PC-3 (cell line): Measurements from ENCODE around the gene GNAI2. TPM values are rescaled to one million over a fixed set of nuclear protein-coding genes. Genes with fewer than 3 reads are reported as not detected.

ENCODE experiments used
- ATAC-seq: fragments of 200-7000 bp; cut with Tn5 transposase; 2 replicates; pipeline ENCODE4 v1.9.1; 2020; ENCODE audit warnings: mild to moderate bottlenecking, moderate library complexity
- BruUV-seq: library from RNA; stranded (reverse); fragments of 400-500 nt; replicated peaks from 2 replicates; lab custom pipeline; 2021; lab: Mats Ljungman, UMichigan
- CTCF ChIA-PET: fragments of 300-600 bp; sonication (Branson Sonifier 250); formaldehyde crosslinking; loops from one replicate; lab custom pipeline; 2022; ENCODE audit warnings: antibody characterized with exemption; lab: Charles Lee
- POLR2A ChIA-PET: fragments of 300-600 bp; sonication (Branson Sonifier 250); formaldehyde crosslinking; loops from one replicate; lab custom pipeline; 2022; ENCODE audit warnings: antibody characterized with exemption; ENCODE audit not compliant: unreplicated experiment; lab: Charles Lee
- DNase-seq: peaks from one replicate; pipeline ENCODE4 v3.0.0-alpha.2; 2015
- H2AFZ ChIP-seq: fragments of 300-600 bp; sonication (generic); 2 replicates; pipeline ENCODE4 v1.6.0; 2016; ENCODE audit warnings: antibody characterized with exemption, low read length
- H3F3A ChIP-seq: fragments of 300-600 bp; sonication (generic); one replicate; pipeline ENCODE4 v1.6.0; 2017; ENCODE audit warnings: antibody characterized with exemption, low read length, control low read depth, mild to moderate bottlenecking; ENCODE audit not compliant: unreplicated experiment
- H3K27ac ChIP-seq: fragments of 300-600 bp; sonication (generic); 2 replicates; pipeline ENCODE4 v1.5.1; 2016; ENCODE audit warnings: mild to moderate bottlenecking, low read length
- H3K27me3 ChIP-seq: fragments of 300-600 bp; sonication (generic); 2 replicates; pipeline ENCODE4 v1.6.1; 2016; ENCODE audit warnings: low read length, mixed read lengths
- H3K36me3 ChIP-seq: fragments of 300-600 bp; sonication (generic); 2 replicates; pipeline ENCODE4 v1.6.1; 2016; ENCODE audit warnings: low read depth, mixed run types, low read length, mixed read lengths
- H3K4me1 ChIP-seq: fragments of 300-600 bp; sonication (generic); 2 replicates; pipeline ENCODE4 v1.5.1; 2016; ENCODE audit warnings: low read length; ENCODE audit not compliant: insufficient read depth
- H3K4me2 ChIP-seq: fragments of 300-600 bp; sonication (generic); 2 replicates; pipeline ENCODE4 v1.6.0; 2016; ENCODE audit warnings: low read length
- H3K4me3 ChIP-seq: fragments of 300-600 bp; sonication (generic); 2 replicates; pipeline ENCODE4 v1.5.1; 2016; ENCODE audit warnings: mild to moderate bottlenecking, low read length, mixed read lengths
- H3K79me2 ChIP-seq: fragments of 300-600 bp; sonication (generic); 2 replicates; pipeline ENCODE4 v1.6.1; 2017; ENCODE audit warnings: low read length, mixed read lengths
- H3K9ac ChIP-seq: fragments of 300-600 bp; sonication (generic); 2 replicates; pipeline ENCODE4 v1.6.0; 2016; ENCODE audit warnings: mild to moderate bottlenecking, low read length
- H3K9me2 ChIP-seq: fragments of 300-600 bp; sonication (generic); replicated peaks from 2 replicates; pipeline ENCODE4 v1.6.1; 2016; ENCODE audit warnings: mixed run types, low read length, mixed read lengths
- H3K9me3 ChIP-seq: fragments of 300-600 bp; sonication (generic); 2 replicates; pipeline ENCODE4 v1.6.1; 2016; ENCODE audit warnings: low read length, mixed read lengths
- H4K20me1 ChIP-seq: fragments of 300-600 bp; sonication (generic); 2 replicates; pipeline ENCODE4 v1.6.1; 2016; ENCODE audit warnings: low read length, mixed read lengths
- CTCF ChIP-seq: fragments of 300-600 bp; sonication (generic); conservative IDR thresholded peaks from 2 replicates; pipeline ENCODE4 v1.5.1; 2017; ENCODE audit warnings: antibody characterized with exemption, low read depth, mild to moderate bottlenecking, low read length
- EZH2 ChIP-seq: fragments of 300-600 bp; sonication (generic); IDR thresholded peaks from one replicate; pipeline ENCODE4 v1.6.1; 2017; ENCODE audit warnings: antibody characterized with exemption, mild to moderate bottlenecking, low read length; ENCODE audit not compliant: unreplicated experiment
- EZH2phosphoT487 ChIP-seq: fragments of 300-600 bp; sonication (generic); IDR thresholded peaks from 2 replicates; pipeline ENCODE4 v1.6.1; 2018; ENCODE audit warnings: mild to moderate bottlenecking, antibody characterized with exemption, low read length, borderline replicate concordance
- intact Hi-C: fragments of 100-400 bp; cut with micrococcal nuclease; formaldehyde crosslinking; loops from 2 replicates; pipeline ENCODE4 v1.9.0; 2023
- total RNA-seq: library from RNA; depleted of rRNA; stranded (reverse); fragments of >200 nt; gene quantifications from 2 replicates; pipeline ENCODE4 v1.2.3, GENCODE V29; 2014

Gene GNAI2
- total RNA-seq, 1 experiment from 2014 or later, result 221 TPM

DNA sequence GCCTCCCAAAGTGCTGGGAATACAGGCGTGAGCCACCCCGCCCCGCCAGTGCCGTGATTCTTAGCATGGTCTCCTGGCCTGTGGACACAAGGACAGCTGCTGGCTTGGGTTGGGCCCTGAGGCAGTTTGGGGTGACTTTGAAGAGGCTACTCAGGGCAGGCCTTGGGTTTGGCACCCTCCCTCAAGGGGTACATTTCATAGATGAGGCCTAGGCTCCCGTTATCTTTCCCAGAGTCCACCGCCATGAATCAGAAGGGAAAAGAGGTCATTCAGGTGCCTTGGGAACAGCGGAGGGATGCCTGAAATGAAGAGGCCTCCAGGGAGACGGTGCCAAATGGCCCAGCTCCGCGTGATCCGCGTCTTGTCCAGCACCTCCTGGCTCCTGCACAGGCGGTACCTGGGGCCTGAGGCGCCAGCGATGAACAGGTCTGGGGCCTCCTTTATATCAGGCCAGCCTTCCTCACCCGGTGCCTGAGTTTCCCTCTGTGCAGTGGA, 9.3 kb downstream of the GNAI2 start:
- intact Hi-C loops, result no loop called here
- ChIA-PET CTCF (no interaction called here), POLR2A (no interaction called here)
- H3K9me2 ChIP-seq, result no peaks in the 10 kb centered on the region
- no peaks in the 10 kb centered on the region for H3K27me3 ChIP-seq
- no peaks in the 10 kb centered on the region for H3K9me3 ChIP-seq
- H3F3A ChIP-seq, result peaks cover 5% of the 10 kb centered on the region
- peaks cover 3% of the 10 kb centered on the region; the same call in 1 of the 2 replicates for H3K36me3 ChIP-seq
- H3K4me2 ChIP-seq, result peak overlapping the region; percentile 69
- no peak for DNase-seq
- H2AFZ ChIP-seq, result no peak overlapping the region
- peaks cover 12% of the 10 kb centered on the region for H4K20me1 ChIP-seq
- peaks cover 46% of the 10 kb centered on the region for H3K4me1 ChIP-seq
- no peak overlapping the region for H3K4me3 ChIP-seq
- BruUV-seq, result no TSS peak
- H3K79me2 ChIP-seq, result peaks cover 92% of the 10 kb centered on the region
- no peak overlapping the region for H3K9ac ChIP-seq
- ATAC-seq, result no peak
- peak overlapping the region; percentile 78; the same call in 1 of the 2 replicates for H3K27ac ChIP-seq
- TF ChIP-seq EZH2 (no peak), EZH2phosphoT487 (no peak), CTCF (no peak)

GRCh38 chr3:50245831-50246516, 10.0 kb downstream of the GNAI2 start:
- Histone ChIP-seq H3K79me2 (peaks cover 92% of the 10 kb centered on the region), H3F3A (peaks cover 5% of the 10 kb centered on the region), H3K9me3 (no peaks in the 10 kb centered on the region), H2AFZ (0 out of 2 replicates have a peak overlapping the region, but pooled peaks have one; percentile 8), H3K9ac (peak overlapping the region; percentile 50), H3K36me3 (peaks cover 3% of the 10 kb centered on the region; the same call in 1 of the 2 replicates), H3K9me2 (no peaks in the 10 kb centered on the region), H3K4me3 (peak overlapping the region; percentile 37; the same call in 1 of the 2 replicates), H3K27ac (peak overlapping the region; percentile 78), H3K27me3 (no peaks in the 10 kb centered on the region), H3K4me1 (peaks cover 49% of the 10 kb centered on the region), H4K20me1 (peaks cover 11% of the 10 kb centered on the region), H3K4me2 (peak overlapping the region; percentile 69)
- ChIA-PET POLR2A (interaction anchor here (1.3 kb wide), 1 partner anchor 10 kb away, joined by 9 read pairs; the partner anchor contains the start of gene GNAI2), CTCF (interaction anchor here (0.6 to 1.5 kb wide), 8 partner anchors 11 to 91 kb away, joined by 3 to 19 read pairs (median 8); partner anchors contain the start of genes GNAI2, HYAL3 and NAA80)
- TSS peak; percentile 82 for BruUV-seq
- TF ChIP-seq EZH2 (no peak), CTCF (peak; percentile 99), EZH2phosphoT487 (no peak)
- peak; percentile 89 for DNase-seq
- ATAC-seq, result peak; percentile 74
- intact Hi-C loops, result loop anchor here (1.0 kb wide), 1 partner anchor 19 kb away; no protein-coding TSS in a partner anchor
